H9 (cell line): ENCODE data around the gene MED9. TPM values are rescaled to one million over a fixed set of nuclear protein-coding genes. Genes with fewer than 3 reads are reported as not detected.

Experiments
- DNase-seq: peaks from one replicate; pipeline ENCODE4 v3.0.0-alpha.2; 2017
- H2AFZ ChIP-seq: one replicate; pipeline ENCODE4 v1.6.1; 2013; ENCODE audit warnings: mild to moderate bottlenecking, low read length, control low read depth, moderate library complexity
- H2AK5ac ChIP-seq: 2 replicates; pipeline ENCODE4 v1.6.1; 2013; ENCODE audit warnings: low read length, control low read depth, mixed read lengths; ENCODE audit not compliant: insufficient read length
- H2BK120ac ChIP-seq: one replicate; pipeline ENCODE4 v1.6.1; 2013; ENCODE audit warnings: low read depth, mild to moderate bottlenecking, low read length, control low read depth, inconsistent platforms; ENCODE audit not compliant: poor library complexity, severe bottlenecking
- H2BK12ac ChIP-seq: 2 replicates; pipeline ENCODE4 v1.6.1; 2013; ENCODE audit warnings: low read length, control low read depth, mixed read lengths, low read depth; ENCODE audit not compliant: insufficient read length
- H2BK15ac ChIP-seq: 2 replicates; pipeline ENCODE4 v1.6.1; 2013; ENCODE audit warnings: low read depth, low read length, control low read depth
- H2BK20ac ChIP-seq: one replicate; pipeline ENCODE4 v1.6.1; 2013; ENCODE audit warnings: low read depth, mild to moderate bottlenecking, low read length, control low read depth, inconsistent platforms; ENCODE audit not compliant: poor library complexity, severe bottlenecking
- H2BK5ac ChIP-seq: 2 replicates; pipeline ENCODE4 v1.6.1; 2013; ENCODE audit warnings: low read length, control low read depth, mixed read lengths; ENCODE audit not compliant: insufficient read length
- H3K14ac ChIP-seq: 2 replicates; pipeline ENCODE4 v1.6.1; 2013; ENCODE audit warnings: low read length, control low read depth; ENCODE audit not compliant: insufficient read depth
- H3K18ac ChIP-seq: 2 replicates; pipeline ENCODE4 v1.6.1; 2013; ENCODE audit warnings: low read depth, mild to moderate bottlenecking, mixed read lengths, low read length, control low read depth; ENCODE audit not compliant: insufficient read length
- H3K23ac ChIP-seq: 2 replicates; pipeline ENCODE4 v1.6.1; 2013; ENCODE audit warnings: low read length, control low read depth, mixed read lengths, low read depth; ENCODE audit not compliant: insufficient read length
- H3K23me2 ChIP-seq: 2 replicates; pipeline ENCODE4 v1.6.1; 2013; ENCODE audit warnings: low read depth, mild to moderate bottlenecking, mixed read lengths, low read length, control low read depth; ENCODE audit not compliant: insufficient read length, poor library complexity, severe bottlenecking
- H3K27ac ChIP-seq: 2 replicates; pipeline ENCODE4 v1.5.1; 2013; ENCODE audit warnings: low read length, control low read depth, mixed read lengths, low read depth; ENCODE audit not compliant: insufficient read length
- H3K27me3 ChIP-seq: 2 replicates; pipeline ENCODE4 v1.6.1; 2013; ENCODE audit warnings: low read length, control low read depth, inconsistent platforms; ENCODE audit not compliant: insufficient read depth
- H3K4ac ChIP-seq: 2 replicates; pipeline ENCODE4 v1.6.1; 2013; ENCODE audit warnings: low read depth, mild to moderate bottlenecking, control low read depth, inconsistent platforms, low read length, moderate library complexity
- H3K4me1 ChIP-seq: 2 replicates; pipeline ENCODE4 v1.6.1; 2013; ENCODE audit warnings: low read length, control low read depth, inconsistent platforms; ENCODE audit not compliant: insufficient read depth
- H3K4me2 ChIP-seq: 2 replicates; pipeline ENCODE4 v1.6.1; 2013; ENCODE audit warnings: low read length, control low read depth, mixed read lengths; ENCODE audit not compliant: insufficient read length, insufficient read depth
- H3K56ac ChIP-seq: 2 replicates; pipeline ENCODE4 v1.6.1; 2013; ENCODE audit warnings: low read depth, mild to moderate bottlenecking, mixed read lengths, low read length, control low read depth; ENCODE audit not compliant: insufficient read length
- H3K79me1 ChIP-seq: 2 replicates; pipeline ENCODE4 v1.6.1; 2013; ENCODE audit warnings: low read depth, mild to moderate bottlenecking, moderate library complexity, low read length, control low read depth, inconsistent platforms; ENCODE audit not compliant: insufficient read depth, poor library complexity, severe bottlenecking
- H3K79me2 ChIP-seq: 2 replicates; pipeline ENCODE4 v1.6.1; 2013; ENCODE audit warnings: low read length, control low read depth, inconsistent platforms; ENCODE audit not compliant: insufficient read depth
- H3K9ac ChIP-seq: 2 replicates; pipeline ENCODE4 v1.6.1; 2013; ENCODE audit warnings: low read length, control low read depth, mixed read lengths; ENCODE audit not compliant: insufficient read length; ENCODE audit errors: extremely low read depth
- H3K9me3 ChIP-seq: one replicate; pipeline ENCODE4 v1.6.1; 2013; ENCODE audit warnings: low read depth, low read length, inconsistent platforms; ENCODE audit not compliant: control insufficient read depth
- H3T11ph ChIP-seq: one replicate; pipeline ENCODE4 v1.6.1; 2013; ENCODE audit warnings: mild to moderate bottlenecking, low read length, control low read depth, inconsistent platforms
- H4K20me1 ChIP-seq: one replicate; pipeline ENCODE4 v1.6.1; 2013; ENCODE audit not compliant: control insufficient read depth, insufficient read length, insufficient read depth
- H4K5ac ChIP-seq: 2 replicates; pipeline ENCODE4 v1.6.1; 2013; ENCODE audit warnings: low read depth, mild to moderate bottlenecking, mixed read lengths, low read length, control low read depth; ENCODE audit not compliant: insufficient read length
- H4K8ac ChIP-seq: replicated peaks from 2 replicates; pipeline ENCODE4 v1.6.1; 2013; ENCODE audit warnings: low read length, control low read depth, mixed read lengths, low read depth; ENCODE audit not compliant: insufficient read length
- H4K91ac ChIP-seq: 2 replicates; pipeline ENCODE4 v1.6.1; 2013; ENCODE audit warnings: low read depth, mild to moderate bottlenecking, moderate library complexity, mixed read lengths, low read length, control low read depth; ENCODE audit not compliant: insufficient read length
- H3K27ac Mint-ChIP-seq, 3 experiments: 2 replicates in 2 of 3; 3 replicates in 1 of 3; pipeline ENCODE4 v1.8.0; 2020 to 2021; ENCODE audit warnings: mixed read lengths in 3 of 3, mild to moderate bottlenecking in 1 of 3, moderate library complexity in 1 of 3
- H3K27me3 Mint-ChIP-seq: 2 replicates; pipeline ENCODE4 v1.8.0; 2021; ENCODE audit warnings: low read depth, mild to moderate bottlenecking, moderate library complexity, mixed read lengths
- H3K36me3 Mint-ChIP-seq, 3 experiments: 2 replicates in 2 of 3; 3 replicates in 1 of 3; pipeline ENCODE4 v1.8.0; 2020 to 2021; ENCODE audit warnings: low read depth in 3 of 3, mixed read lengths in 3 of 3; ENCODE audit not compliant: insufficient read depth in 1 of 3
- H3K4me1 Mint-ChIP-seq, 2 experiments: 2 replicates each; pipeline ENCODE4 v1.8.0; 2020; ENCODE audit warnings: mixed read lengths in 2 of 2
- H3K4me3 Mint-ChIP-seq, 2 experiments: 2 replicates in 1 of 2; 3 replicates in 1 of 2; pipeline ENCODE4 v1.8.0; 2020 to 2021; ENCODE audit warnings: mild to moderate bottlenecking in 2 of 2, mixed read lengths in 2 of 2, moderate library complexity in 1 of 2
- H3K9me3 Mint-ChIP-seq, 2 experiments: 2 replicates in 1 of 2; 3 replicates in 1 of 2; pipeline ENCODE4 v1.8.0; 2020; ENCODE audit warnings: mild to moderate bottlenecking in 2 of 2, mixed read lengths in 2 of 2, moderate library complexity in 1 of 2
- CTCF ChIP-seq: fragments of 200-600 bp; sonication (generic); conservative IDR thresholded peaks from 3 replicates; pipeline ENCODE4 v1.8.0; 2021; ENCODE audit warnings: antibody characterized with exemption, mild to moderate bottlenecking
- WGBS: extraction: QIAGEN DNeasy Blood & Tissue Kit; methylation state at CpG from one replicate; pipeline ENCODE4 v1.1.7; 2013; ENCODE audit warnings: missing lambda C conversion rate, low lambda C conversion rate, mixed read lengths; ENCODE audit not compliant: insufficient read length; ENCODE audit errors: extremely low coverage; 5-methylcytosine and 5-hydroxymethylcytosine counted together
- total RNA-seq: library from RNA; stranded (reverse); gene quantifications from 2 replicates; pipeline ENCODE4 v1.2.1, GENCODE V29; 2021

Gene MED9
- total RNA-seq, 1 experiment from 2014 or later, result 20.0 TPM

- Histone ChIP-seq H3K4me1 (no peaks in the 10 kb centered on the region), H4K5ac (no peak overlapping the region), H2AK5ac (no peak overlapping the region), H2BK12ac (no peak overlapping the region), H3K27ac (no peak overlapping the region), H3K79me1 (no peaks in the 10 kb centered on the region), H3K56ac (no peak overlapping the region), H4K8ac (no peak overlapping the region), H3K4ac (no peak overlapping the region), H3K79me2 (no peaks in the 10 kb centered on the region), H3K9me3 (no peaks in the 10 kb centered on the region), H2BK5ac (no peak overlapping the region), H3K18ac (no peak overlapping the region), H2BK20ac (no peak overlapping the region), H4K91ac (no peak overlapping the region), H3K23me2 (no peaks in the 10 kb centered on the region), H4K20me1 (no peaks in the 10 kb centered on the region), H2BK15ac (no peak overlapping the region), H2BK120ac (no peak overlapping the region), H3K9ac (no peak overlapping the region), H3K27me3 (no peaks in the 10 kb centered on the region), H3K4me2 (no peak overlapping the region), H3K23ac (no peak overlapping the region), H3T11ph (no peak overlapping the region), H3K14ac (no peak overlapping the region), H2AFZ (no peak overlapping the region)
- no peaks in the 10 kb centered on the region for H3K9me3 Mint-ChIP-seq
- no peaks in the 10 kb centered on the region; a peak in 1 of 4 replicates for H3K4me1 Mint-ChIP-seq
- no peak for DNase-seq
- H3K27me3 Mint-ChIP-seq, result peaks cover 43% of the 10 kb centered on the region
- no peak overlapping the region for H3K4me3 Mint-ChIP-seq
- TF ChIP-seq CTCF, result no peak
- no CpG with 5 or more reads among the region's 5 CpGs for WGBS
- no peaks in the 10 kb centered on the region for H3K36me3 Mint-ChIP-seq
- no peak overlapping the region for H3K27ac Mint-ChIP-seq
Measured at GRCh38 chr17:17467016-17467415, 9.8 kb upstream of the MED9 start.
